H1 (cell line): ENCODE results near the gene PCSK4. TPM values are rescaled to one million over a fixed set of nuclear protein-coding genes. Genes with fewer than 3 reads are reported as not detected.
A peak's percentile ranks its signal among the peaks of the same experiment; 100 is the strongest.

Source experiments
- CTCF ChIA-PET: fragments of 300-600 bp; sonication (Branson Sonifier 250); formaldehyde crosslinking; loops from one replicate; lab custom pipeline; 2021; ENCODE audit not compliant: partially characterized antibody; lab: Charles Lee
- POLR2A ChIA-PET: fragments of 300-600 bp; sonication (Branson Sonifier 250); formaldehyde crosslinking; loops from one replicate; lab custom pipeline; 2021; ENCODE audit warnings: inconsistent platforms; ENCODE audit not compliant: partially characterized antibody; lab: Charles Lee
- DNase-seq, 2 experiments: peaks; one replicate each; pipeline versions ENCODE4 v3.0.0 to v3.0.0-alpha.2; 2010 to 2022; ENCODE audit warnings: low spot score in 2 of 2, low read depth in 1 of 2, mixed read lengths in 1 of 2
- FAIRE-seq: peaks from 2 replicates; lab custom pipeline; 2011; peaks lifted over from hg19 to GRCh38; lab: Jason Lieb, UNC
- H2AFZ ChIP-seq: 2 replicates; pipeline ENCODE4 v1.8.1; 2012; ENCODE audit warnings: low read length, inconsistent platforms
- H2AK5ac ChIP-seq: 2 replicates; pipeline ENCODE4 v1.6.1; 2013; ENCODE audit warnings: low read depth, low read length
- H2BK120ac ChIP-seq: replicated peaks from 2 replicates; pipeline ENCODE3; 2013; ENCODE audit warnings: low read depth, low read length, inconsistent platforms
- H2BK12ac ChIP-seq: 2 replicates; pipeline ENCODE4 v1.6.1; 2013; ENCODE audit warnings: low read depth, low read length
- H2BK15ac ChIP-seq: 2 replicates; pipeline ENCODE4 v1.6.1; 2013; ENCODE audit warnings: low read length
- H2BK20ac ChIP-seq: 2 replicates; pipeline ENCODE4 v1.6.1; 2013; ENCODE audit warnings: low read length
- H2BK5ac ChIP-seq: 2 replicates; pipeline ENCODE4 v1.6.1; 2013; ENCODE audit warnings: low read depth, low read length
- H3K14ac ChIP-seq: 2 replicates; pipeline ENCODE4 v1.6.1; 2013; ENCODE audit warnings: inconsistent platforms; ENCODE audit not compliant: insufficient read length
- H3K18ac ChIP-seq: 2 replicates; pipeline ENCODE4 v1.6.1; 2013; ENCODE audit warnings: low read length; ENCODE audit errors: extremely low read depth
- H3K23ac ChIP-seq: 2 replicates; pipeline ENCODE4 v1.6.1; 2013; ENCODE audit warnings: inconsistent platforms; ENCODE audit not compliant: insufficient read length
- H3K23me2 ChIP-seq: 2 replicates; pipeline ENCODE4 v1.6.1; 2013; ENCODE audit warnings: low read depth, low read length
- H3K27ac ChIP-seq: 2 replicates; pipeline ENCODE4 v1.6.1; 2011; ENCODE audit warnings: low read depth, low read length, inconsistent platforms
- H3K27me3 ChIP-seq, 4 experiments: replicated peaks in 1 of 4; 1 replicate in 1 of 4; 2 replicates in 3 of 4; pipeline versions ENCODE4 v1.6.1 to v1.8.1; 2011 to 2013; ENCODE audit warnings: low read length in 3 of 4, mild to moderate bottlenecking in 3 of 4, inconsistent platforms in 2 of 4, mixed read lengths in 2 of 4, moderate library complexity in 1 of 4; ENCODE audit not compliant: control insufficient read depth in 3 of 4, insufficient read depth in 3 of 4; ENCODE audit errors: extremely low read depth in 1 of 4
- H3K36me3 ChIP-seq, 4 experiments: 2 replicates each; pipeline versions ENCODE4 v1.6.1 to v1.8.1; 2011 to 2013; ENCODE audit warnings: mild to moderate bottlenecking in 4 of 4, low read length in 3 of 4, moderate library complexity in 2 of 4, control low read depth in 1 of 4, inconsistent platforms in 1 of 4; ENCODE audit not compliant: insufficient read depth in 4 of 4, control insufficient read depth in 2 of 4
- H3K4ac ChIP-seq: replicated peaks from 2 replicates; pipeline ENCODE3; 2013; ENCODE audit warnings: low read length, low read depth, mixed read lengths, inconsistent platforms; ENCODE audit not compliant: insufficient read length
- H3K4me1 ChIP-seq, 4 experiments: replicated peaks in 1 of 4; 1 replicate in 1 of 4; 2 replicates in 3 of 4; pipeline versions ENCODE4 v1.6.1 to v1.8.1; 2011 to 2013; ENCODE audit warnings: low read length in 3 of 4, inconsistent platforms in 2 of 4, mixed read lengths in 1 of 4; ENCODE audit not compliant: insufficient read depth in 4 of 4, control insufficient read depth in 3 of 4
- H3K4me2 ChIP-seq, 2 experiments: 2 replicates each; pipeline versions ENCODE4 v1.6.1 to v1.8.1; 2011 to 2013; ENCODE audit warnings: low read depth in 2 of 2, low read length in 2 of 2, control low read depth in 1 of 2, inconsistent platforms in 1 of 2, mild to moderate bottlenecking in 1 of 2; ENCODE audit not compliant: insufficient read depth in 1 of 2
- H3K4me3 ChIP-seq, 4 experiments: fragments of 200-600, 300-600 bp in 1 of 4; sonication (generic), shearing (Covaris generic), sonication (Bioruptor Twin) in 1 of 4; 2 replicates each; pipeline versions ENCODE4 v1.5.1 to v1.8.1; 2011 to 2016; ENCODE audit warnings: low read length in 4 of 4, low read depth in 3 of 4, control low read depth in 2 of 4, inconsistent platforms in 2 of 4, mild to moderate bottlenecking in 2 of 4, mixed read lengths in 1 of 4, moderate library complexity in 1 of 4; ENCODE audit not compliant: insufficient read depth in 2 of 4; ENCODE audit errors: extremely low read depth in 1 of 4
- H3K56ac ChIP-seq: replicated peaks from 2 replicates; pipeline ENCODE3; 2013; ENCODE audit warnings: low read depth, mild to moderate bottlenecking, mixed read lengths, low read length, inconsistent platforms; ENCODE audit not compliant: insufficient read length
- H3K79me1 ChIP-seq: 2 replicates; pipeline ENCODE4 v1.6.1; 2013; ENCODE audit warnings: low read depth, low read length, control low read depth
- H3K79me2 ChIP-seq, 2 experiments: 2 replicates each; pipeline versions ENCODE4 v1.6.1 to v1.8.1; 2012 to 2013; ENCODE audit warnings: low read length in 2 of 2, mild to moderate bottlenecking in 2 of 2, inconsistent platforms in 1 of 2; ENCODE audit not compliant: insufficient read depth in 2 of 2, control insufficient read depth in 1 of 2
- H3K9ac ChIP-seq, 4 experiments: replicated peaks in 1 of 4; 1 replicate in 1 of 4; 2 replicates in 3 of 4; pipeline versions ENCODE4 v1.6.1 to v1.8.1; 2011 to 2013; ENCODE audit warnings: low read depth in 3 of 4, low read length in 3 of 4, control low read depth in 2 of 4, mild to moderate bottlenecking in 2 of 4, moderate library complexity in 2 of 4, inconsistent platforms in 1 of 4; ENCODE audit errors: extremely low read depth in 1 of 4
- H3K9me3 ChIP-seq, 2 experiments: 2 replicates each; pipeline versions ENCODE4 v1.6.1 to v1.8.1; 2012 to 2013; ENCODE audit warnings: mild to moderate bottlenecking in 2 of 2, moderate library complexity in 2 of 2, control low read depth in 1 of 2, inconsistent platforms in 1 of 2, low read depth in 1 of 2, low read length in 1 of 2, mixed read lengths in 1 of 2; ENCODE audit not compliant: insufficient read depth in 2 of 2
- H4K20me1 ChIP-seq, 2 experiments: replicated peaks in 1 of 2; 2 replicates each; pipeline versions ENCODE3 to v1.8.1; 2011 to 2013; ENCODE audit warnings: inconsistent platforms in 2 of 2, low read length in 2 of 2, mild to moderate bottlenecking in 1 of 2; ENCODE audit not compliant: insufficient read depth in 2 of 2, control insufficient read depth in 1 of 2
- H4K5ac ChIP-seq: 2 replicates; pipeline ENCODE4 v1.6.1; 2013; ENCODE audit warnings: low read length, low read depth, mixed read lengths, inconsistent platforms; ENCODE audit not compliant: insufficient read length
- H4K8ac ChIP-seq: 2 replicates; pipeline ENCODE4 v1.8.0; 2013; ENCODE audit warnings: mild to moderate bottlenecking, moderate library complexity, low read length, inconsistent platforms; ENCODE audit not compliant: insufficient read depth; ENCODE audit errors: extremely low read depth
- H4K91ac ChIP-seq: replicated peaks from 2 replicates; pipeline ENCODE3; 2013; ENCODE audit warnings: low read length, mixed read lengths, inconsistent platforms; ENCODE audit not compliant: insufficient read length
- BRCA1 ChIP-seq: IDR thresholded peaks from 2 replicates; pipeline ENCODE4 v1.6.1; 2012; ENCODE audit warnings: low read depth, low read length, improper control_type of control experiment
- CBX8 ChIP-seq: fragments of 300-800, 300-1000 bp; sonication (generic); IDR thresholded peaks from 2 replicates; pipeline ENCODE4 v1.7.1; 2016; ENCODE audit warnings: low read depth, low read length, borderline replicate concordance
- EP300 ChIP-seq, 2 experiments: IDR thresholded peaks; 1 replicate in 1 of 2; 2 replicates in 1 of 2; pipeline ENCODE4 v1.6.1; 2011 to 2012; ENCODE audit warnings: low read depth in 2 of 2, low read length in 2 of 2, mild to moderate bottlenecking in 2 of 2, borderline replicate concordance in 1 of 2, inconsistent platforms in 1 of 2, moderate library complexity in 1 of 2
- HDAC6 ChIP-seq: IDR thresholded peaks from one replicate; pipeline ENCODE4 v1.7.1; 2012; ENCODE audit warnings: low read depth, mild to moderate bottlenecking, inconsistent platforms, low read length, moderate library complexity
- KDM5A ChIP-seq: fragments of 200-600 bp; IDR thresholded peaks from 2 replicates; pipeline ENCODE4 v1.7.1; 2012; ENCODE audit warnings: mild to moderate bottlenecking, low read length, inconsistent platforms, mixed read lengths
- WGBS, 2 experiments: shearing (Covaris generic) in 1 of 2; methylation state at CpG; one replicate each; pipeline versions ENCODE4 v1.1.6 to v1.1.7; 2013 to 2015; ENCODE audit warnings: low lambda C conversion rate in 2 of 2, mixed read lengths in 2 of 2, inconsistent platforms in 1 of 2, low coverage in 1 of 2, missing lambda C conversion rate in 1 of 2; ENCODE audit not compliant: insufficient replicate concordance in 2 of 2, insufficient coverage in 1 of 2, insufficient read length in 1 of 2; ENCODE audit errors: extremely low coverage in 1 of 2, missing lambda C conversion rate in 1 of 2; 5-methylcytosine and 5-hydroxymethylcytosine counted together
- polyA plus RNA-seq, 7 experiments: library from polyadenylated mRNA; depleted of rRNA in 3 of 7; stranded (reverse) in 5 of 7; unstranded in 2 of 7; fragments of >200 nt in 5 of 7; fragments of 200-250 nt in 2 of 7; gene quantifications; 1 replicate in 5 of 7; 2 replicates in 1 of 7; 4 replicates in 1 of 7; pipeline versions ENCODE4 v1.2.1 to v1.2.3, GENCODE V29; 2011 to 2013; ENCODE audit warnings: missing spikeins in 2 of 7, mixed read lengths in 2 of 7
- total RNA-seq: library from RNA; stranded (reverse); fragmentation: NEBNext Ultra II Directional; extraction: Animal tissue kit (Norgen Biotek cat#: 25700); gene quantifications from 2 replicates; pipeline ENCODE4 v1.2.1, GENCODE V29; 2021
- TF ChIP-seq, protein P1 (sequence below): IDR thresholded peaks from 2 replicates; pipeline ENCODE4 v1.6.1; 2011; ENCODE audit warnings: low read length, improper control_type of control experiment
- TF ChIP-seq, protein P2 (sequence below), 3 experiments: IDR thresholded peaks; 1 replicate in 2 of 3; 2 replicates in 1 of 3; pipeline versions ENCODE4 v1.5.1 to v1.6.1; 2011; ENCODE audit warnings: low read length in 3 of 3, mild to moderate bottlenecking in 3 of 3, inconsistent platforms in 2 of 3, low read depth in 1 of 3, moderate library complexity in 1 of 3; ENCODE audit not compliant: insufficient read depth in 1 of 3; ENCODE audit errors: control extremely low read depth in 1 of 3

Gene PCSK4
- total and polyA plus RNA-seq, 2 of the 8 experiments (the other 6 are each of a cell fraction or from before 2014, with no cell fraction given), result 9.8 to 10.7 TPM

DNA sequence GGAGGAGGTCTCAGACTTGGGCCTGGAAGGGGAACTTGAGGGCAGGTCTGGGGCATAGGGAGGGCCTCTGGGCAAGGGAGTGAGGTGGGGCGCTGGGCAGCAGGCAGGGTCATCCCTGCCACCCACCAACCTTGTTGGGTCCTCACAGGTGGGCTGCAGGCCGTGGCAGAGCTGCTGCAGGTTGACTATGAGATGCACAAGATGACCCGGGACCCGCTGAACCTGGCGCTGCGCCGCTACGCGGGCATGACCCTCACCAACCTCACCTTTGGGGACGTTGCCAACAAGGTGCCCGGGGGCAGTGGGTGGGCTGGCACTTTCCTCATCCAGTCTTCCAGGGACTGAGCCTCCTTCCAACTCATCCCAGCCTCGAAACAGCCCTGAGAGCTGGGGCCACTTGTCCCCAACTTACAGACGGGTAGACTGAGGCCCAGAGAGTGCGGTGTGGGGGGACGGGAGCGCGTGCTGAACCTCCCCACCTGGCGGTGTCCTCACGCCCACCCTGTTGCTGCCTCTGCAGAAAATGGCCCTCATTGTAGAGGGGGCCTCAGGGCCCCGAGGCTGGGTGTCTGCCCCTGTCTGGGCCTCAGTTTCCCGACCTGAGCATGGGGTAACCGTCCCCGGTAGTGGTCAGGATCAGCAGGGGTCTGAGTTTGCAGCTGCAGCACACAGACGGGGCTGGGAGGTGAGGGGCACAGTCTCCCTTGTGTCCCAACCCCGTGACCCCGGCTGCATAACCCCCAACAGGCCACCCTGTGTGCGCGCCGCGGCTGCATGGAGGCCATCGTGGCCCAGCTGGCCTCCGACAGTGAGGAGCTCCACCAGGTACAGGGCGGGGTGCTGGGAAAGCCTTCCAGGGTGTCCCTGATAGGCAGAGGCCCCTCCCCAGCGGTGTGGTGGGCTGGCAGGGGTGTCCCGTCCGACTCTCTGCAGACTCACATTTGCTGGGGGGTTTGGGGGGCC lies 29.8 kb downstream of the PCSK4 start:
- ChIA-PET POLR2A (no interaction called here), CTCF (interaction anchor here (0.5 to 1.1 kb wide), 3 partner anchors 13 to 705 kb away, joined by 3 to 5 read pairs (median 3); no protein-coding TSS in a partner anchor)
- Histone ChIP-seq H3K23ac (no peak overlapping the region), H2AK5ac (no peak overlapping the region), H3K79me2 (no peaks in the 10 kb centered on the region), H4K91ac (no peak overlapping the region), H3K9me3 (no peaks in the 10 kb centered on the region), H3K23me2 (peaks cover 3% of the 10 kb centered on the region; the same call in 1 of the 2 replicates), H2BK120ac (no peak overlapping the region), H4K8ac (peak overlapping the region; percentile 68; the same call in 1 of the 2 replicates), H3K27me3 (peaks cover 6 to 24% (median 14%) of the 10 kb centered on the region in 4 experiments), H3K79me1 (no peaks in the 10 kb centered on the region; the same call in 1 of the 2 replicates), H4K5ac (no peak overlapping the region), H4K20me1 (peaks cover 2 to 9% of the 10 kb centered on the region in 2 experiments), H2AFZ (no peak overlapping the region), H3K4me1 (peaks cover 0 to 13% (median 9%) of the 10 kb centered on the region in 4 experiments; a peak in 5 of 7 replicates), H3K9ac (no peak overlapping the region), H2BK15ac (no peak overlapping the region), H3K4me3 (no peak overlapping the region), H3K18ac (no peak overlapping the region), H3K4ac (no peak overlapping the region), H3K14ac (no peak overlapping the region), H2BK20ac (no peak overlapping the region), H3K36me3 (peaks cover 0 to 2% (median 0%) of the 10 kb centered on the region in 4 experiments; a peak in 2 of 8 replicates), H2BK12ac (no peak overlapping the region), H2BK5ac (no peak overlapping the region), H3K27ac (no peak overlapping the region), H3K4me2 (no peak overlapping the region), H3K56ac (no peak overlapping the region)
- DNase-seq, result no peak
- FAIRE-seq, result no peak
- WGBS, 2 experiments, result 94% methylated on average over 36 of the region's 36 CpGs; no CpG with 5 or more reads in 1 of the 2 experiments
- TF ChIP-seq, protein P1, sequence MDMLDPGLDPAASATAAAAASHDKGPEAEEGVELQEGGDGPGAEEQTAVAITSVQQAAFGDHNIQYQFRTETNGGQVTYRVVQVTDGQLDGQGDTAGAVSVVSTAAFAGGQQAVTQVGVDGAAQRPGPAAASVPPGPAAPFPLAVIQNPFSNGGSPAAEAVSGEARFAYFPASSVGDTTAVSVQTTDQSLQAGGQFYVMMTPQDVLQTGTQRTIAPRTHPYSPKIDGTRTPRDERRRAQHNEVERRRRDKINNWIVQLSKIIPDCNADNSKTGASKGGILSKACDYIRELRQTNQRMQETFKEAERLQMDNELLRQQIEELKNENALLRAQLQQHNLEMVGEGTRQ, result no peak
- TF ChIP-seq HDAC6 (no peak), KDM5A (no peak), EP300 (IDR thresholded peaks at IDR 0.05; ENCODE audit: borderline replicate concordance in 1 of 2, low read depth in 2 of 2, low read length in 2 of 2) (no peak), CBX8 (no peak), BRCA1 (no peak)
- TF ChIP-seq, protein P2, sequence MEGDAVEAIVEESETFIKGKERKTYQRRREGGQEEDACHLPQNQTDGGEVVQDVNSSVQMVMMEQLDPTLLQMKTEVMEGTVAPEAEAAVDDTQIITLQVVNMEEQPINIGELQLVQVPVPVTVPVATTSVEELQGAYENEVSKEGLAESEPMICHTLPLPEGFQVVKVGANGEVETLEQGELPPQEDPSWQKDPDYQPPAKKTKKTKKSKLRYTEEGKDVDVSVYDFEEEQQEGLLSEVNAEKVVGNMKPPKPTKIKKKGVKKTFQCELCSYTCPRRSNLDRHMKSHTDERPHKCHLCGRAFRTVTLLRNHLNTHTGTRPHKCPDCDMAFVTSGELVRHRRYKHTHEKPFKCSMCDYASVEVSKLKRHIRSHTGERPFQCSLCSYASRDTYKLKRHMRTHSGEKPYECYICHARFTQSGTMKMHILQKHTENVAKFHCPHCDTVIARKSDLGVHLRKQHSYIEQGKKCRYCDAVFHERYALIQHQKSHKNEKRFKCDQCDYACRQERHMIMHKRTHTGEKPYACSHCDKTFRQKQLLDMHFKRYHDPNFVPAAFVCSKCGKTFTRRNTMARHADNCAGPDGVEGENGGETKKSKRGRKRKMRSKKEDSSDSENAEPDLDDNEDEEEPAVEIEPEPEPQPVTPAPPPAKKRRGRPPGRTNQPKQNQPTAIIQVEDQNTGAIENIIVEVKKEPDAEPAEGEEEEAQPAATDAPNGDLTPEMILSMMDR (IDR thresholded peaks at IDR 0.05; ENCODE audit: control extremely low read depth in 1 of 3, insufficient read depth in 1 of 3, low read depth in 1 of 3, low read length in 3 of 3), result no peak
